Renal cortex interstitium (tissue), 11 donors: ENCODE data around the gene DOP1A. TPM values are rescaled to one million over a fixed set of nuclear protein-coding genes. Genes with fewer than 3 reads are reported as not detected.
"Not testable (repeated sequence)": the region's sequence is repeated elsewhere in the genome, so short reads cannot be mapped to it uniquely, and the experiment has no call there.

Experiments
- DNase-seq, 11 donors: peaks; one replicate each; pipeline ENCODE4 v3.0.0-alpha.2; 2013; ENCODE audit warnings: low read depth in 9 of 11, low spot score in 4 of 11; ENCODE audit errors: extremely low read depth in 1 of 11
- polyA plus RNA-seq, 3 donors: library from polyadenylated mRNA; unstranded; fragments of 120-200 nt; gene quantifications; one replicate each; pipeline ENCODE4 v1.2.1, GENCODE V29; 2013; ENCODE audit not compliant: insufficient read length in 3 of 3

The DOP1A gene
- polyA plus RNA-seq, 3 donors: 28.3 to 41.4 (median 38.4) TPM

DNA sequence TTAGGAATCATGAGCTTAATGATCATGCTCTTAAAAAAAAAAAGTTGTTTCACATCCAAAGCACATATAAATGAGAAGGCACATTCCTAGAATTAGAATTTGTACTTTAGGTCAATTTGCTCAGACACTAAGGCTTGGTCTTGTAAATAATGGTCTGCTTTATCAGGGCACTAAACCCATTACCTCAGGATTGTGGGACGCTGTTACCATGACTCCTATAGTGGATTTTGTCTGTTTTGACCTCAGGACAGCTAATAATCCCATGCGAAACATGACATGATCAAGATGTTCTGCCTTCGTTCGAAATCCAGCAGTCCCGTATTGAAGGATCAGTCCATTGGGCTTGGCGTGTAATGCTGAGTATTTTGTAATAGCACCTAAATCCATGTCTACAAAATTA lies 123.2 kb downstream of the DOP1A start:
- DNase-seq: no peak

DNA sequence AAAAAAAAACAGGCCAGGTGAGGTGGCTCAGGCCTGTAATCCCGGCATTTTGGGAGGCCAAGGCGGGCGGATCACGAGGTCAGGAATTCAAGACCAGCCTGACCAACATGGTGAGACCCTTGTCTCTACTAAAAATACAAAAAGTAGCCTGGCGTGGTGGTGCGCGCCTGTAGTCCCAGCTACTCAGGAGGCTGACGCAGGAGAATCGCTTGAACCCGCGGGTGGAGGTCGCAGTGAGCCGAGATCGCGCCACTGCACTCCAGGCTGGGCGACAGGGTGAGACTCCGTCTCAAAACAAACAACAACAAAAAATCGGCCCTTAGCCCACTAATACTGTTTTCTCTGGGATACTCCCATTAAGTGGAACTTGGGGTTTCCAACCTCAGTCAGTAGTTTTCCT lies 124.5 kb downstream of the DOP1A start:
- not testable (repeated sequence) for DNase-seq

DNA sequence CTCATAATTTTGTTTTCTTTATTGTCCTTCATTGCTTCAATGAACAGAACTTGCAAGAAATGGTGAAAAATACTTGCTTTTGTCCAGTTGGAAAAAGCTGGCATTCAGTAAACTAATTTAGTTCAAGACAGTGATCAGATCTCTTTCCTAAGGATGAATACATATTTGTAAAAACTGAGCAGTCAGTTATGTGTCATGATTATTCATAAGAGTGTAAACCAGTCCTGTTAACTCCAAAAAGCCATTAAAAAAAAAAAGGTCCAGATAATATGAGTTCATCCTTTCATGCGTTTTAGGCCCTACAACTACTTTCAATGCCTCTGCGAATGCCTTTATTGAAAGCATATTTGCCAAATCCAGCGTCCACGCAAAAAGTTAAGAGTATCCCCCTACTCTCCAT lies 125.0 kb downstream of the DOP1A start:
- no peak for DNase-seq

DNA sequence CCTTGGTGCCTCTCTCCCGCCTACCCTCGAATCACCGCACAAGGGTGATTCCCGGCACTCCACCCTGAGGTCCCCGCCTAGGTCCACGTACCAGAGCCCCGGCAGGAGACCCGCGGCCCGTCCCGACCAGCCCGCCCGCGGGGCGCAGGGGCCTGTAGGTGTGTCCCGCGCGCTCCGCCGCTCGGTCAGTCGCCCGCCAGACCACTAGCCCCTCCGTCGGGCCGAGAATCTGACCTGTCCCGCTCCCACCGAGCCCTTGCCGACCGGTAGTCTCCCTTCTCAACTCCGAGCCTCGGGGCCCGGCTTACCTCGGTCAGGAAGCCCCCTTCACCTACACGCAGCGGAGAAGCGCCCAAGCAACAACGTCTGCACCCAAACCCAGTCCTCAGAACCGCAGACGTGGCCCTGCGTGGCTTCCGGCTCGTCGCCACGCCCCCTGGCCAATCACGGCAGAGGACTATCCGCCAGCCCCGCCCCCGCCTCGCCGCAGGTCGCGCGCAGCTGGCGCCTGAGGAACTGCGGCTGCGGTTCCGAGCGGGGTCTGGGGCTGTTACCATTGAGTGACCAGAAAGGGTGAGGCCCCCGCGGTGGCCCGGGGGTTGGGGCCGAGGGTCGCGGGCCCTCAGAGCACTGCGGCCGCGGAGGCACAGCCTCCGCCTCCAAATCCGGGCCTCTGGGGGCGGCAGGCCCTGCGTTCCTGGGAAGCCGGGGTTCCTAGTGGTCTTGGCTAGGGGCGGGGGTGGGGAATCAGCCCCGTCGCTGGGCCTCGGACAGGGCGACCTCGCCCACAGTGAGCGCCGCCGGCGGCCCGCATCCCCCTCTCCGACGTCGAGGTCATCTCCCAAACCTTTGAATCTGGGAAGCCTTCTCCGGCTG lies 125.6 kb downstream of the DOP1A start, which contains the start of the genes PGM3 and RWDD2A:
PGM3 (minus strand) TSS at position 395 of the 876 bp plus-strand sequence. CDS start 2,253 bp downstream, outside the sequence.
RWDD2A (plus strand) TSS at position 487 of the 876 bp plus-strand sequence. CDS start 1,095 bp downstream, outside the sequence.
- DNase-seq: peak; percentile 71 to 86 (median 82)

DNA sequence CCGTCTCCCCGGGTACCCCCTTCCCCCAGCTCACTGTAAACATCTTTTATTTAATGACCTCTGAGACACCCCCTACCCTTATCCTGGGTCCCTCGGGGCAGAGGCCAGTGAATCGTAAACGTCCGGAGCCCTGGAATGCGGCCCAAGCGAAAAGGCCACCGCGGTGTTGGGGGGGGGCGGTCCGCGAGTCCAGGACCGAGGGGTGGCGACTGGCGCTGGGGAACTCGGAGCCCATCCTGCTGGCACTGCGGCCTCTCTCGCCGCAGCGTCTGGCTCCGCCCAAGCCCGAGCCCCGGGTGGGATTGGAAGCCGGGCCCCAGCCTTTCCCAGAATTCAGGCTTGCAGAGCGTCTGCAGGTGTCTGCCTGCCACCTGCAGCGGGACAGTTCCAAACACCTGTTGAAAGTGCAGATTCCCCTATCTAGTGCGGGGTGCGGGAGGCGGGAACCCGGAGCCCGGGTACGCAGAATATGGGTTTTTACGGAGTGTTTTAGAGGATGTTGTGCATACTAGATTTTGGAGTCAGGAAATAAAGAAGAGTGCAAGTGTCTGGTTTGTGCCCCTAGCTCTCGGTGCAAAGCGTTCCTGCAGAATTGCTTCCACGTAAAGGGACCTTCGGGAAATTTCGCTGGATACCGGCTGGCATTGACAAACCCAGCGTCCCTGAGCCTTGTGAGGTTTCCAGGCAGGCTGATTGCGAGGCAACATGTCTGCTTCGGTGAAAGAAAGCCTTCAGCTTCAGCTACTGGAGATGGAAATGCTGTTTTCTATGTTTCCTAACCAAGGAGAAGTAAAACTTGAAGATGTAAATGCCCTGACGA lies 126.5 kb downstream of the DOP1A start:
- DNase-seq: peak in 4 of 11 donors; percentile 8 to 38 (median 34)

DNA sequence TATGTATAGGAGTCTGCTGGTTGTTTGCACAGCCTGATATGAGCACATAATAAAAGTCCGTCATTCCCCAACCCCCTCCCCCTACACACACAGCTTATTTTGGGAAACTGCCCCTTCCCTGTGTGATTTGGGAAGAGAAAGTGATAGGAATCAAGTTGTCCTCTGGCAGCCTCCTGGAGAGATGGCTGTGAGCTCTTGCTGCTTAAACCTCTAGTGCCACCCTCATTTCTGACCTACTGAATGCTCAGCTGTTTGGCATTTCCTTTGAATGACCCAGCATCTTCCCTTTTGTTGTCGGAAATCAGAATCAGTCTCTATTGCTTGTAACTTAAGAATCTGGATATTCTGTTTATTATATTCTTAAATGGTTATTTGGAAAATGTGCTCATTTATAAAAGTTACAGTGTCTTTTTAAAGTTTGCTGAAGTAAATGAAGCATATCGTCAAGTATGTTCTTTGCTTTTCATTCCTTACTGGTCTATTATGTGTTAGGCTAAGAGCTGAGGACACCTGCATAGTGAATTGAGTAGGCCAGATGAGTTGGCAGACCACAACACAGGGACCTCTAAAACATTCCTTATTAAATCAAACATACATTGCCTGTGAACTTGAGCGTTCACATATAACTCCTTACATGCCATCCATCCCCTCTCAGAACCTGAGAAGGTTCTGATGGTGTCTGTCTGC lies 131.2 kb downstream of the DOP1A start:
- DNase-seq: no peak

DNA sequence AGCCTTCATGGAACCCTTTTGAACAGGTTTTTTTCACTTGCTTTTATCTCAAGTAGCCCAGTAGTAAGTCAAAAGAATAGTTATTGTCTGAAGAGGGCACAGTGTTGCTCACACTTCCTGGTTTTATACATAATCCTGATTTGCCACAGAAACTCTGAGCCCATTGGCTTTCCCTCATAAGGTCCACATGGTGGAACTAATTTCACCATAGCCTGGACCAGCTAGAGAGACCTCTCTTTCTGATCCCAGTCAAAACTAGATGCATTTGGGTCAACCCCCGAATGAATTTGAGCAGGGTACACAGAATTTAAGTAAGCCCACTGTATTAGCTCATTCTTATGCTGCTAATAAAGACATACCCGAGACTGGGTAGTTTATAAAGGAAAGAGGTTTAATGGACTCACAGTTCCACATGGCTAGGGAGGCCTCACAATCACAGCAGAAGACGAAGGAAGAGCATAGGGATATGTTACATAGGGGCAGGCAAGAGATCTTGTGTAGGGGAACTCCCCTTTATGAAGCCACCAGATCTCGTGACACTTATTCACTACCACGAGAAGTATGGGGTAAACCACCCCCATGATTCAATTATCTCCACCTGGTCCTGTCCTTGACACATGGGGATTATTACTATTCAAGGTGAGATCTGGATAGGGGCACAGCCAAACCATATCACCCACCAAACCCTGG lies 131.8 kb downstream of the DOP1A start:
- no peak for DNase-seq

DNA sequence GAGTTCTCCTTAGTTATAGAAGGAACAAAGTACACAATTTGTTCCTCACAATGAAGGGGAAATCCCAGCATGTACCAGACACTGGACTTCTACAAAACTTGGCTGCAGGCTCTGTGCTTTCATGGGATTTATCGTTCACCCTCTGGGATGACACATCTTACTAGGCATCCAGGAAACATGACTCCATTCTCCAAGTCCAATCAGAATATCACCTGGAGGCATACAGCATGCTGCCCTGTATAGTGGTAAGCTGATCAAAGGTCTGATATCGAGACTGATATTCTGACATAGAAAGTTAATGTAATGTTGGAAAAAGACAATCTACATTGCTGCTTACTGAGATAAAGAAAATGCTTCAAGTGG lies 132.4 kb downstream of the DOP1A start:
- no peak for DNase-seq

DNA sequence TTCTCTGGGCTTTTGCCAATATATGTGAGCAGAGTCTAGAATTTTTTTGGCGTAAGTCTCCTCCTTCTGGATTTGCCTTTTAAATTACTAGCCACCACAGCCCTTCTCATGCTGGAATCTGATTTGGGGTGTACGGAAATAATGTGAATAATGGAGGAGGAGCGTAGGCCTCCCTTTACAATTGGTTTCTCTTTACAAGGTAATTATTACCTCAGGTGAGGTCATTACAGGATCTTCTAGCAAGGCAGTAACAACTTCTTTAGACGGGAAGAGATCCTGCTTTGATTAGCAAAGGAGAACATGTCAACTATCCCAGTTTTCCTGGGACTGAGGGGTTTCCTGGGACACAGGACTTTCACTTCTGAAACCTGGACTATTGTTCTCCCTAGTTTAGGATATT lies 134.6 kb downstream of the DOP1A start:
- DNase-seq: no peak

DNA sequence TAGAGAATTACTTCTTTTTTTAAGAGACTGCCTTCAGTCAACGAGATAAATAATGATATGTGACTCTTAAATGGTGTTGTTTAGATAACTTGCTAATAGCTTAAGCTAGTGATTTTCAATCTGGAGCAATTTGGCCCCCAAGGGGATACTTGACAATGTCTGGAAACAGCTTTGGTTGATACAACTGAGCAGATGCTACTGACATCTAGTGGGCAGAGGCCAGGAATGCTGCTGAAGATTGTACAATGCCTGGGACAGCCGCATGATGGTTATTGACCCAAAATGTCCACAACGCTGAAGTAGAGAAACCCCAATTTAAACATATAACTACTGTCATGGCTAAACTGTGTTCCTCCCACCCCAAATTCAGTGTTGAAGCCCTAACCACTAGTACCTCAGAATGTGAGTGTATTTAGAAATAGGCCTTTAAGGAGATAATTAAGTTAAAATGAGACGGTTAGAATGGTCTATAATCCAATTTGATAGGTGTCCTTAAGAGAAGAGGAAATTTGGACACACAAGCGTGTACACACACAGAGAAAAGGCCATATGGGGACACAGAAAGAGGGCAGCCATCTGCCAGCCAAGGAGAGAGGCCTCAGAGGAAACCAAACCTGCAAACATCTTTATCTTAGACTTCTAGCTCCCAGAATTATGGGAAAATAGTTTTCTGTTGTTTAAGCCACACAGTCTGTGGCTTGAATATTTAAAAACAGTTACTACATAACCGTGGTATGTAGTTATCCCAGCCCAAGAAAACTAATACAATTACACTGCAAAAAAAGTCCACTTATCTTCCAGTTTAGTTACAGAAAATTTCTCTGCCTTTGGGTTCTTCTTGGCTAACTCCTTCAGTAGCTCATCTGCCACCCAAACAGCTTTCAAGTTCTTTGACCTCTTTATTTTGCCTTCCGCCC lies 147.9 kb downstream of the DOP1A start:
- peak in 4 of 11 donors; percentile 45 to 68 (median 58) for DNase-seq

DNA sequence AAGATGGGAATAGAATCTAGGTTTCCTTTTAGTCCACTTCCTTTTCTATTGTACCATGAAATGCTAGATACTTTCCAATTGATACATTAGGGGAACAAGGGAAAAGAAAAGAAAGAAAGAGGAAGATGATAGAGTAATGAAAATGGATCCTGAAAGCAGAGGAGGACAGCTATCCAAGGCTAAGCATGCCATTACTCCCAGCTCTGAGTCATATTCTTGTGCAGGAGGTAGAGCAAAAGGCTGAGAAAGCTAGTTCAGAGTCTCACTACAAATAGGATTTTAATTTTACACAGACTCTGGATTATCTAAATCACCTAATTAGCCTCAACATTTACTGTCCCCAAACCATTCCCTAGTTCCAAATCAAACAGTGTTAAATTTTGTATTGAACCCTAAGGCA lies 149.3 kb downstream of the DOP1A start:
- no peak for DNase-seq

Other genes starting within 250 kb of the DOP1A start
- gene UBE3D, start 1.8 kb upstream of the DOP1A start, polyA plus RNA-seq: 1 to 10 TPM; 8.1 to 9.2 (median 8.3) TPM
- 10 to 100 TPM; 41.1 to 52.6 (median 46.8) TPM for gene PGM3, start 125.6 kb downstream of the DOP1A start, polyA plus RNA-seq
- 1 to 10 TPM; 6.5 to 8.3 (median 7.3) TPM for gene RWDD2A, start 125.7 kb downstream of the DOP1A start, polyA plus RNA-seq